HEK293 (cell line): ENCODE results near the gene DST.

Experiments
- CTCF ChIA-PET: fragments of 350-600 bp; formaldehyde crosslinking; extraction: SDS; loops from one replicate; lab custom pipeline; 2021; ENCODE audit warnings: antibody characterized with exemption; lab: Yijun Ruan, JAX
- POLR2A ChIA-PET: fragments of 300-600 bp; formaldehyde crosslinking; extraction: SDS; loops from one replicate; lab custom pipeline; 2020; ENCODE audit warnings: antibody characterized with exemption, inconsistent platforms; lab: Yijun Ruan, JAX
- H3K27ac ChIP-seq: fragments of 200-500 bp; sonication (Bioruptor generic); 2 replicates; pipeline ENCODE4 v1.5.1; 2014; ENCODE audit warnings: low read depth, low read length, control low read depth, inconsistent platforms; ENCODE audit errors: extremely low read depth
- H3K36me3 ChIP-seq, 2 experiments: fragments of 200-500 bp in 1 of 2; sonication (Bioruptor generic) in 1 of 2; 1 replicate in 1 of 2; 2 replicates in 1 of 2; pipeline ENCODE4 v1.5.1; 2014 to 2017; ENCODE audit warnings: inconsistent platforms in 2 of 2, low read length in 2 of 2; ENCODE audit not compliant: control insufficient read depth in 2 of 2, insufficient read depth in 1 of 2
- H3K4me1 ChIP-seq: fragments of 200-500 bp; sonication (Bioruptor generic); 2 replicates; pipeline ENCODE4 v1.5.1; 2014; ENCODE audit warnings: mild to moderate bottlenecking, low read length, inconsistent platforms; ENCODE audit not compliant: control insufficient read depth, insufficient read depth
- H3K4me3 ChIP-seq: 2 replicates; pipeline ENCODE4 v1.5.1; 2011; ENCODE audit warnings: low read depth, mild to moderate bottlenecking, control low read depth, low read length, moderate library complexity
- H3K9me3 ChIP-seq: fragments of 200-500 bp; sonication (Bioruptor generic); 2 replicates; pipeline ENCODE4 v1.5.1; 2014; ENCODE audit warnings: low read depth, low read length, inconsistent platforms; ENCODE audit not compliant: control insufficient read depth, insufficient read depth
- CTCF ChIP-seq: fragments of 450-650 bp; formaldehyde crosslinking; IDR thresholded peaks from 2 replicates; pipeline ENCODE4 v1.5.1; 2016; ENCODE audit warnings: missing biosample characterization, missing genetic modification characterization
- GLIS1 ChIP-seq: fragments of 450-650 bp; formaldehyde crosslinking; IDR thresholded peaks from 2 replicates; pipeline ENCODE4 v1.5.1; 2016; ENCODE audit warnings: missing biosample characterization, missing genetic modification characterization
- MZF1 ChIP-seq: fragments of 450-650 bp; formaldehyde crosslinking; IDR thresholded peaks from 2 replicates; pipeline ENCODE4 v1.5.1; 2017; ENCODE audit warnings: missing biosample characterization, missing genetic modification characterization, borderline replicate concordance
- PRDM4 ChIP-seq: fragments of 450-650 bp; formaldehyde crosslinking; IDR thresholded peaks from 2 replicates; pipeline ENCODE4 v1.5.1; 2017; ENCODE audit warnings: missing biosample characterization, missing genetic modification characterization
- SP2 ChIP-seq: fragments of 450-650 bp; formaldehyde crosslinking; IDR thresholded peaks from 2 replicates; pipeline ENCODE4 v1.5.1; 2016; ENCODE audit warnings: missing biosample characterization, missing genetic modification characterization
- ZBTB10 ChIP-seq: fragments of 450-650 bp; formaldehyde crosslinking; IDR thresholded peaks from 2 replicates; pipeline ENCODE4 v1.5.1; 2016; ENCODE audit warnings: missing biosample characterization, missing genetic modification characterization
- ZEB2 ChIP-seq: fragments of 450-650 bp; formaldehyde crosslinking; IDR thresholded peaks from 2 replicates; pipeline ENCODE4 v1.5.1; 2016; ENCODE audit warnings: missing biosample characterization, missing genetic modification characterization
- ZNF148 ChIP-seq: fragments of 450-650 bp; formaldehyde crosslinking; IDR thresholded peaks from 2 replicates; pipeline ENCODE4 v1.5.0; 2017; ENCODE audit warnings: missing biosample characterization, missing genetic modification characterization, borderline replicate concordance
- ZNF16 ChIP-seq: fragments of 450-650 bp; formaldehyde crosslinking; IDR thresholded peaks from 2 replicates; pipeline ENCODE4 v1.5.1; 2016; ENCODE audit warnings: low read depth, missing biosample characterization, missing genetic modification characterization
- ZNF221 ChIP-seq: fragments of 450-650 bp; formaldehyde crosslinking; IDR thresholded peaks from 2 replicates; pipeline ENCODE4 v1.5.1; 2017; ENCODE audit warnings: missing biosample characterization, missing genetic modification characterization, borderline replicate concordance
- ZNF394 ChIP-seq: fragments of 450-650 bp; formaldehyde crosslinking; IDR thresholded peaks from 2 replicates; pipeline ENCODE4 v1.5.1; 2016; ENCODE audit warnings: missing biosample characterization, missing genetic modification characterization, mild to moderate bottlenecking, moderate library complexity, borderline replicate concordance
- ZNF426 ChIP-seq: fragments of 450-650 bp; formaldehyde crosslinking; IDR thresholded peaks from 2 replicates; pipeline ENCODE4 v1.5.1; 2017; ENCODE audit warnings: missing biosample characterization, missing genetic modification characterization, mild to moderate bottlenecking, inconsistent platforms, moderate library complexity
- ZNF473 ChIP-seq: fragments of 450-650 bp; formaldehyde crosslinking; IDR thresholded peaks from 2 replicates; pipeline ENCODE4 v1.5.1; 2017; ENCODE audit warnings: missing biosample characterization, missing genetic modification characterization
- ZNF501 ChIP-seq: fragments of 450-650 bp; formaldehyde crosslinking; IDR thresholded peaks from 2 replicates; pipeline ENCODE4 v1.5.1; 2016; ENCODE audit warnings: missing biosample characterization, missing genetic modification characterization
- ZNF514 ChIP-seq: fragments of 450-650 bp; formaldehyde crosslinking; IDR thresholded peaks from 2 replicates; pipeline ENCODE4 v1.5.1; 2016; ENCODE audit warnings: missing biosample characterization, missing genetic modification characterization
- ZNF518A ChIP-seq: fragments of 450-650 bp; formaldehyde crosslinking; conservative IDR thresholded peaks from 2 replicates; pipeline ENCODE4 v1.5.1; 2016; ENCODE audit warnings: low read depth, missing biosample characterization, missing genetic modification characterization
- ZNF571 ChIP-seq: fragments of 450-650 bp; formaldehyde crosslinking; IDR thresholded peaks from 2 replicates; pipeline ENCODE4 v1.5.0; 2017; ENCODE audit warnings: missing biosample characterization, missing genetic modification characterization
- ZNF629 ChIP-seq: fragments of 450-650 bp; formaldehyde crosslinking; IDR thresholded peaks from 2 replicates; pipeline ENCODE4 v1.5.1; 2017; ENCODE audit warnings: missing biosample characterization, missing genetic modification characterization
- ZNF654 ChIP-seq: fragments of 450-650 bp; formaldehyde crosslinking; IDR thresholded peaks from 2 replicates; pipeline ENCODE4 v1.5.1; 2016; ENCODE audit warnings: low read depth, missing biosample characterization, missing genetic modification characterization
- ZNF660 ChIP-seq: fragments of 450-650 bp; IDR thresholded peaks from 2 replicates; pipeline ENCODE4 v1.5.1; 2018; ENCODE audit warnings: missing biosample characterization, mild to moderate bottlenecking, missing genetic modification characterization
- ZNF830 ChIP-seq: fragments of 450-650 bp; IDR thresholded peaks from 2 replicates; pipeline ENCODE4 v1.5.0; 2018; ENCODE audit warnings: missing biosample characterization, missing genetic modification characterization, low read depth, mild to moderate bottlenecking, moderate library complexity

DST gene

GRCh38 chr6:56601390-56601789 is 41.3 kb downstream of the DST start (continued):
- TF ChIP-seq ZNF518A (tag by site-specific recombination) (no peak), GLIS1 (tag by site-specific recombination) (no peak), ZNF16 (tag by site-specific recombination) (no peak)
- TF ChIP-seq, all 188 proteins: peak for 0

- no peak overlapping the region for H3K27ac ChIP-seq
- POLR2A ChIA-PET: no interaction called here
- CTCF ChIA-PET: interaction anchor here (0.6 to 7.3 kb wide), 53 partner anchors 8 to 1152 kb away, joined by 3 to 117 read pairs (median 4); no protein-coding TSS in a partner anchor
- TF ChIP-seq ZNF148 (tag by site-specific recombination): no peak
- no peak for TF ChIP-seq ZNF221 (tag by site-specific recombination)
- TF ChIP-seq SP2: no peak
- TF ChIP-seq ZEB2 (tag by site-specific recombination): no peak
- no peak for TF ChIP-seq ZBTB10 (tag by site-specific recombination)
- no peak for TF ChIP-seq ZNF830 (tag by site-specific recombination)
- peak; percentile 64; the same call in 1 of the 2 replicates for TF ChIP-seq ZNF394 (tag by site-specific recombination)
- TF ChIP-seq ZNF473 (tag by site-specific recombination): no peak
- TF ChIP-seq ZNF654 (tag by site-specific recombination): peak; percentile 51
- 0 out of 2 replicates have a peak, but pooled peaks have one; percentile 18 for TF ChIP-seq CTCF (tag by site-specific recombination)
- TF ChIP-seq MZF1 (tag by site-specific recombination): no peak
- peak; percentile 46 for TF ChIP-seq ZNF426 (tag by site-specific recombination)
- TF ChIP-seq ZNF660: 0 out of 2 replicates have a peak, but pooled peaks have one; percentile 55
- no peak for TF ChIP-seq ZNF501 (tag by site-specific recombination)
- peak; percentile 24; the same call in 1 of the 2 replicates for TF ChIP-seq ZNF629 (tag by site-specific recombination)
- no peak for TF ChIP-seq ZNF514
- no peak for TF ChIP-seq PRDM4 (tag by site-specific recombination)
- TF ChIP-seq ZNF571 (tag by site-specific recombination): no peak
Measured at GRCh38 chr6:56595490-56596122, 47.1 kb downstream of the DST start.

More at GRCh38 chr6:56595490-56596122, 47.1 kb downstream of the DST start:
- H3K36me3 ChIP-seq: peaks cover 23 to 57% of the 10 kb centered on the region in 2 experiments
- no peaks in the 10 kb centered on the region for H3K9me3 ChIP-seq
- H3K4me1 ChIP-seq: no peaks in the 10 kb centered on the region
- no peak overlapping the region for H3K4me3 ChIP-seq
